Suppressor macrophage treated with lipopolysaccharide for 4 hours (primary cell): ENCODE results near the gene ELMO2.
A peak's percentile ranks its signal among the peaks of the same experiment; 100 is the strongest.

Source experiments
- DNase-seq: peaks from one replicate; pipeline ENCODE4 v3.0.0-alpha.2; 2020

Gene ELMO2

DNA sequence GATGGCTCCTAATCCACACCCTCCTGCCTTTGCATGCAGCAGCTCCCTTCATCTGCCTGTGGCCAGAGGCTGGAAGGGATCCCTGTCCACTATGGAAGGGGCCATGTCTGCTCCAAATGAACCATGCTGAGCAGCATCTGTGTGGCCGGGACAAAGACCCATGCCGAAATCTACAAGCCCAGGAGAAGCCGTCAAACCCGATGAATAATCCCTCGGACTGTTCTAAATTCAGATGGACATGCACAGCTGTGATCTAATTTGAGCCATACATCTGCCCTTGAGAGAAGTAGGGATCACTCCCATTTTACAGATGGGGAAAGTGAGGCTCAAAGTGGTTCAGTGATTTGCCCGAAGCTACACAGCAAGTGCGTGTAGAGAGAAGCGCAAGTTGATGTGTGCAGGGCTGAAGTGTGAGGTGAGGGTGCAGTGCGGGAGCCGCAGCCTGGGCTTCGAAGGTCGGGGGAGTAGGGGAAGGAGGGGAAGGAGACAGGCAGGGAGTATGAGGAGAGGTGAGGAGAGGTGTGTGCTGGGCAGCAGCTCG, 75.5 kb downstream of the ELMO2 start:
- DNase-seq: no peak

DNA sequence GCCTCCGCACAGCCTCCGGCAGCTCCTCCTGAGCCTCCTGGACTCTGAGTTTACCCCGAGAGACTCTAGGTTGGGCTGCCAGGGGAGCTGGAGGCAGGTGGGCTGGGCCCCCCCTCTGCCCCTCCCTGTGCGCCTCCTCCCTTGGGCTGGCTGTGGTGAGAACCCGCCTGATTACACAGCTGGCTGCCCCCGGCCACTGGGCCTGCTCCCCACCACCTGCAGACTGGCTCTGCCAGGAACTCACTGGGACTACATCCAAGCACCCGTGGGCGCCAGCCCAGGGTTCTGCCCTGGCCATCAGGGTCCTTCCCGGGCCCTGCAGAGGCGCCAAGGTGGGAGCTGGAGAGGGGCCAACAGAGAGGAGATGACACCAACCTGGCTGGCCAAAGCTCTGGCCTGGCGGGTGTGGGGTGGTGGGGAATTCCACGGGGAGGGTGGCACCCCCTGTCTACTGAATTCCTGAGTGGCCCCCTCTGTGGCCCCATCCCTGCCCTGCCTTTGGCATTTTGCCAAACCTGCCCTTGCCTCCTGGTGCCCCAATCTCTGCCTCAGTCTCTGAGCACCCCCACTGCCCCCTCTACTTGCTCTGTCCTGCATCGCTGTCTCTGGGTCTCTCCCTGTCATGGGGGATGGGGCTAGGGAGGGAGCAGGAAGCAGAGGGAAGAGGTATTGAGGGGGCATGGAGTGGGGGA, 76.2 kb downstream of the ELMO2 start:
- no peak for DNase-seq

DNA sequence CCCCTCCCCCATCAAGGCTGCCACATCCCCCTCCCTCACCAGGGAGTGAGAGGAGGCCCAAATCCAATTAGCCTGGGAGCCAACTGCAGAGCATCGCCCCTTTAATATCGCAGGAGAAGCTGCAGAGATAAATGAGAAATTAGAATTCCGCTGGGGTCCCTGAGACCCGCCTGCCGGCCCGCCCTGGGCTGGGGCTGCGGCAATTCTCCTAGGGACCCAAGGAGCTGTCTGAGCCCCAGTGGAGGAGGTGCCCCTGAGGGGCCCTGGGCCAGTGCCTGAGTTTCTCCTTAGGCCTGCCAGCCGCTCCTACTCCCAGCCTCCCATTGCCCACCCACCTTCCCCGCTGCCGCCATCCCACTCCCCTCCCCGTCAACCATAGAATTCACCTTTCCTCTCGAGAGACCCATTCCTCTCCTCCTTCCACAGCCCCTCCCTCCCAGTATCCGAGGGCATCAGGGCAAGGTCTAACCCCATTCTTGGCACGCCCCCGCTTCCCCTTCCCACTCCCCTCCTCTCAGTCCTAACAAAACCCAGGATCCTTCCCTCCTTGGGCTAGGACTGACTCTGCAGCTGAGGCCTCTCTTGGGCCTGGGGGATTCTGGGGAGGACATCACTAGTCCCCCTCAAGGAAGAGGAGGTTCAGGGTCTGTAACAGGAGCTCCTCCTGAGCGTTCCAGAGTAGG, 78.1 kb downstream of the ELMO2 start:
- DNase-seq: no peak

DNA sequence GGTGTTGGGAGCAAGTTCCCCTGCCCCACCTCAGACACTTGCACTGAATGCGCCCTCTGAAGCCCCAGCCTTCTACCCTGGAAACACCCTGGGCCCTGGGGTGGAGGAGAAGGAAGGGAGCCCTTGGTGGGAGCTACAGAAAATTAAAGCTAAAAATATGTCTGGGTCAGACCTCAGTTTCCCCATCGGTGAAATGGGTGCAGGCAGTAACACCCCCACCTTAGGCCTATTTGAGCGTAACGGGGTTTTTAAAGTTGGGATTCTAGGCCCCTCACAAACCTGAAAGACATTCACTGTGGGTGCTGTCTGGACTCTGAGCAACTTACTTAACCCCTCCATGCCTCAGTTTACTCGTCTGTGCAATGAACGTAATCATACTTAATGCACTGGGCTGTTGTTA, 78.9 kb downstream of the ELMO2 start:
- DNase-seq: no peak

DNA sequence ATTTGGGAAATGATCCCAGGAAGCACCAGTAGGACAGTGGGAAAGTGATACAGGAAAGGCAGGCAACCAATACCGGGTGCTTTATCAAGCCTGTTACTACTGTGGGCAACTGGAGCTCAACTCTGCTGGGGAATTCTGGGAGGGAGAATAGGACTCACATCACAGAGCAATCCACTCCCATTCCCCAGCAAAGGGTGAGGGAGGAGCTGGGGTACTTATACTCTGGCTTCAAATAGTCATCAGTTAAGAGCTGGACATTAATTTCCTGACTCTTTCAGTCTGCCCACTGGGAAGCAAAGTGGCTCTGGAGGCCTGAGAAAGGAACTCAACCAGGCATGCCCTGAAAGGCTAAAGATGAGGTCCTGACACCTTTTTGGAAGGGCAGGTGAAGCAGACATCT, 80.6 kb downstream of the ELMO2 start:
- no peak for DNase-seq

DNA sequence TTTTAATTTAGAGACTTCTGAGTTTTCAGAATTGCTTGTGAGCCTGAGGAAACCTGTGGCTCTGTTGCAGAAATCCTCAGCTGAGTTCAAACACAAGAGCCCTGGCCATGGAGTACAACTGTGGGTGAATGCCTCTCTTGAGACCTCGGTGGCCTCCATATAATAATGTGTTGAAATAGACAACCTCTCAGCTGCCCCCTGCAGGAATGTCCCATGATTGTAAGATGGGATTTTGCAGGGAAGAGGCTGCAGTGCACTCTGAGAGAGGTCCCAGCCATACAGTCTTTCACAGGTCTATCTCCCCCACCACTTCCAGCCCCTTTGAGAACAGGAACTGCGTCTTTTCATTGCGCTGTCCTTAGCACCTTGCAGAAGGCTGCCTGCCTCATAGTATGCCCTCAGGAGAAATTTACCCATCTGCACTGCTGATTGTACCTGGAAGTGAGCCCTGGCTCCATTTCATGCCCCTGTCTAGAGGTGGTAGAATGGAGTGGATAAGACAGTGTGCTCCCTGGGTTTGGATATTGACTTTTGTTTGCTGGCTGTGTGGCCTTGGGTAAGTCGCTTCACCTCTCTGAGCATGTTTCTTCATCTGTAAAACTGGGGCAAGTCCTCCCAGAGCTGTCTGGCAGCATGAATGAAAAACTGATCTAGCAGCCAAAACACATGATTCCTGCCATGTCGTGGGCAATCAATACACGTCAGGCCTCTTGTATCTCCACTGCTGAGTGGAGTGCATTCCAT, 81.3 kb downstream of the ELMO2 start:
- DNase-seq: peak; percentile 43

DNA sequence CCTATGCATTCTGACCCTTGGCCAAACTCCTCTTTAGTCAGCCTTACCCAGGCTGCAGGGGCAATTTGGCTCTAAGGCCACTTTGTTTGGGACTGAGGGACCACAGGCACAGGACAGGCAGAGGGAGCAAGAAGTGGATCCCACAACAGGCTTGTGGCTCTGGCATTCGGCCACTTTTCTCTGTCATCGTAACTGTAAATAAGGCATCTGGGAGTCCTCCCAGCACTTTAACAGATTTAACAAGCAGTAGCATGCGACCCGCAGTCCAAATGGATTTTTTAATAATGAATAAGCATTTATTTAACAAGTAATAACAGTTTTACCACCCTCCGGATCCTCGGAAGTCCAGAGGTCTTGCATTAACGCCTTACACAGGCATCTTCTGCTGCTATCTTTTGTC, 82.0 kb downstream of the ELMO2 start:
- DNase-seq: no peak

DNA sequence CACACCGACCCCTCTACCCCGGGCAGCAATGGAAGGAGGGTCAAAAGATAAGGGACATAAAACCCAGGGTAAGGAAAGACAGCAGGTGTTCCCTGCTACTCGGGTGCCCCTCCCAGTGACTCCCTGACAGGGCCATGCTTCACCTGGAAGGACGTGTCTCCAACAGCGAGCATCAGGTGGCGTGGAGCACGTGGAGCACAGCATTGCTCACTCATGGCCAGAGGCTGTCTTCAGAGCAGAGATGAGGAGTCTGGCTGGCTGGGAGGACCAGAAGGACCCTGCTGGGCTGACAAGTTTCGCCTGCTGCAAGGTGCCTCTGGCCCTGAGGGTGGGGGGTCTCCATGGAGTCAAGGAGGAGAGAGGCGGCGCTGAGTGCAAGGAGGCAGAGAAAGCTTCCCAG, 82.9 kb downstream of the ELMO2 start:
- DNase-seq: no peak

DNA sequence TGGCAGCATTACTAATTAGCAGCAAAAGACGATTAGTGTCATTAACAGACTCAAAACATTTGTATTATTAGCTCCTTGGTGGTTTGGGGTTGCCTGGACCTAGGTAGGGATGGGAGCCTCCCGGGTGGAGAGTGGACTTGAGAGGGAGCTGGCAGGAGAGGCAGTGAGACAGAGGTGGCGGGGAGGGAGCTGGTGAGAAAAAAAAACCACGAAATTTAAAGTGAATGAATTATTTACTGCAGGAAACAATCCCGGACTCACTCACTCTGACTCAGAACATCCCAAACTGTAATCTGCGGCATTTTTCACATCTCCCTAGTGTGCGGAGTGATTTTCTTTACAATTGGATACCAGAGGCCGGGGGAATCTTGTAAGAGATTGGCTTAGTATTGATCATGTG, 83.8 kb downstream of the ELMO2 start:
- DNase-seq: no peak

DNA sequence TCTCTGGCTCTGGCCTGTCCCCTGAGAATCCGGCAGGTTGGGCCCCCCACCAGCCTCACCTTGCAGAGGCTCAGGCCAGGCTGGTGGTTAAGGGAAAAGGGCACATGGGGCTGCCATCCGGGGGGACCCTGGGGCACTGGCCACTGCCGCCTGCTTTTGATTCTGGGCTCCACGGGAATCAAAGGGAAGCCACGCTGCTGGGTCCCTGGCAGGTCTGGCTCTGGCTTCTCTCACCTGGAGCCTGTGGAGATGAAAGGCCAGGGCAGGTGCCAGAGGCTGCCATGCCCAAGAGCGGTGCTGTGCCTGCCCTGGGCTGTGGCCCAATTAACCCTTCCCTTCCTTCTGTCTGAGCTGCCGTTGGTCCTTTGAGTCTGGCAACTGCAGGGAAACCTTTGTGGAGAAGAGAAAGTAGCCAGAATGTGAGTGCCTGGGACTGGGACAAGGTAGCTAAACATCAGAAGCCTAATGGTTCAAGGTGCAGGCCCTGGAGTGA, 88.7 kb downstream of the ELMO2 start:
- DNase-seq: no peak

DNA sequence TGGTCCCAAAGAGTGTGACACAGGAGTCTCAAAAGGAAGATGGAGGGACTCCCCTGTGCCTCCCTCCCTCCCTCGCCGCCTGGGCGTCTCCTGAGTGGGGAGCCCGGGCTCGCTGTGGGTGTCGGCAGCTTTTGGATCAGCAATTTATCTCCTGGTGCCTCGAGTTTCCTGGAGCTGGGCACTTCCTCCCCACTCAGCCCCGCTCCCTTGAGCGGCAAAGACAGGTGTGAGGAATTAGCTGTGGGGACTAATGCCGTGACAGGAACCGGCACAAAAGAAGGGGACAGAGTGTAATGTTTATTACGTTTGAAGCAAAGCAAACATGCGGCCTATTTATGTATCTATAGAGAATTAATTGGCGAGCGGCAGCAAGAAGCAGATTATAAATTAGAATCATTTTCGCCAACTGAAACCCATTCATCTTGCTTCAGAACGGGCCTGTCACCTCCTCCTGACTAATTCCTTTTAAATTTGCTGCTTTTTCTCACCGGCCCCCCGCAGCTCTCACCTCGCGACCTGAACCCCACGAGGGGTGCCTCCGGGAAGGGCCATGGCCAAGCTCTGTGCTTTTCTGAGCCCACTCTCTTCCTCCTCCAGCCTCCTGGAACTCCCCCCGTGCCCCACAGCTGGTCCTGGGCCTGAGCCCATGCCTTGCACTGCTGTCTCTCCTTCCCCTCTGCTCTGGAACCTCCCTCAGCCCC, 89.3 kb downstream of the ELMO2 start:
- no peak for DNase-seq
